ENCODE results near the gene CXCL13.

- TF ChIP-seq CTCF (conservative IDR thresholded peaks at IDR 0.05; ENCODE audit: low read length) (no peak), EZH2phosphoT487 (IDR thresholded peaks at IDR 0.05; ENCODE audit: borderline replicate concordance) (no peak)
Observed at GRCh38 chr4:77613267-77613666, 7.6 kb downstream of the CXCL13 start.

Data from Loucy (cell line).